ENCODE results near the gene VPS33B.

VPS33B gene

GRCh38 chr15:90967206-90967605 lies 55.2 kb downstream of the VPS33B start:
- TF ChIP-seq, protein P1, sequence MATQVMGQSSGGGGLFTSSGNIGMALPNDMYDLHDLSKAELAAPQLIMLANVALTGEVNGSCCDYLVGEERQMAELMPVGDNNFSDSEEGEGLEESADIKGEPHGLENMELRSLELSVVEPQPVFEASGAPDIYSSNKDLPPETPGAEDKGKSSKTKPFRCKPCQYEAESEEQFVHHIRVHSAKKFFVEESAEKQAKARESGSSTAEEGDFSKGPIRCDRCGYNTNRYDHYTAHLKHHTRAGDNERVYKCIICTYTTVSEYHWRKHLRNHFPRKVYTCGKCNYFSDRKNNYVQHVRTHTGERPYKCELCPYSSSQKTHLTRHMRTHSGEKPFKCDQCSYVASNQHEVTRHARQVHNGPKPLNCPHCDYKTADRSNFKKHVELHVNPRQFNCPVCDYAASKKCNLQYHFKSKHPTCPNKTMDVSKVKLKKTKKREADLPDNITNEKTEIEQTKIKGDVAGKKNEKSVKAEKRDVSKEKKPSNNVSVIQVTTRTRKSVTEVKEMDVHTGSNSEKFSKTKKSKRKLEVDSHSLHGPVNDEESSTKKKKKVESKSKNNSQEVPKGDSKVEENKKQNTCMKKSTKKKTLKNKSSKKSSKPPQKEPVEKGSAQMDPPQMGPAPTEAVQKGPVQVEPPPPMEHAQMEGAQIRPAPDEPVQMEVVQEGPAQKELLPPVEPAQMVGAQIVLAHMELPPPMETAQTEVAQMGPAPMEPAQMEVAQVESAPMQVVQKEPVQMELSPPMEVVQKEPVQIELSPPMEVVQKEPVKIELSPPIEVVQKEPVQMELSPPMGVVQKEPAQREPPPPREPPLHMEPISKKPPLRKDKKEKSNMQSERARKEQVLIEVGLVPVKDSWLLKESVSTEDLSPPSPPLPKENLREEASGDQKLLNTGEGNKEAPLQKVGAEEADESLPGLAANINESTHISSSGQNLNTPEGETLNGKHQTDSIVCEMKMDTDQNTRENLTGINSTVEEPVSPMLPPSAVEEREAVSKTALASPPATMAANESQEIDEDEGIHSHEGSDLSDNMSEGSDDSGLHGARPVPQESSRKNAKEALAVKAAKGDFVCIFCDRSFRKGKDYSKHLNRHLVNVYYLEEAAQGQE (IDR thresholded peaks at IDR 0.05; ENCODE audit: insufficient read depth in 1 of 2, low read depth in 2 of 2, low read length in 2 of 2): no peak
- TF ChIP-seq SIN3A (IDR thresholded peaks at IDR 0.05; ENCODE audit: borderline replicate concordance, insufficient read depth, low read length): no peak
- no peak for TF ChIP-seq TAF1 (IDR thresholded peaks at IDR 0.05; ENCODE audit: borderline replicate concordance, insufficient read depth, low read length)
- TF ChIP-seq FOXP2 (optimal IDR thresholded peaks at IDR 0.05; ENCODE audit: borderline replicate concordance, extremely low read depth, extremely low read length, insufficient read depth): no peak
- no peak for TF ChIP-seq POLR2AphosphoS5 (IDR thresholded peaks at IDR 0.05; ENCODE audit: low read depth, low read length)

- TF ChIP-seq POLR2AphosphoS5 (IDR thresholded peaks at IDR 0.05; ENCODE audit: low read depth, low read length): no peak
- no peak for TF ChIP-seq TAF1 (IDR thresholded peaks at IDR 0.05; ENCODE audit: borderline replicate concordance, insufficient read depth, low read length)
- no peak for TF ChIP-seq FOXP2 (optimal IDR thresholded peaks at IDR 0.05; ENCODE audit: borderline replicate concordance, extremely low read depth, extremely low read length, insufficient read depth)
- no peak for TF ChIP-seq SIN3A (IDR thresholded peaks at IDR 0.05; ENCODE audit: borderline replicate concordance, insufficient read depth, low read length)
- TF ChIP-seq, protein P1 (IDR thresholded peaks at IDR 0.05; ENCODE audit: insufficient read depth in 1 of 2, low read depth in 2 of 2, low read length in 2 of 2): no peak
Observed at GRCh38 chr15:90966262-90966661, 56.1 kb downstream of the VPS33B start.

DNA sequence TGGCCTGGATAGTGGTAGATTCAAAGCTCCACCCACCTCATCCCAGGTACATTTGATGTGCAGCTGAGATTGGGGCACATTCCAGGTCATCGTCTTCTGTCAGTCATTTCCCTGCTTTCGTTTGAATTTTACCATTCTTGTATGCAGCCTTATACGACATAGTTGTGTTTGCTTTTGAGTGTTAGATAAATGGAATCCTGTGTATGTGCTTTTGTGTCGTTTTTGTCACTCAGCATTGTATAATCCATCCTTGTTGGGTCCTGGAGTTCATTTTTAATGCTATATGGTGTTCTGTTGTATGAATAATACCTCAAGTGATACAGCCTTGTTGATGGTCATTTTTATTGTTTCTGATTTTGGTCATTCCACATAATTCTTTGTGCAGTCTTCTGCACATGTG lies 60.4 kb downstream of the VPS33B start:
- TF ChIP-seq SIN3A (IDR thresholded peaks at IDR 0.05; ENCODE audit: borderline replicate concordance, insufficient read depth, low read length) (no peak), POLR2AphosphoS5 (IDR thresholded peaks at IDR 0.05; ENCODE audit: low read depth, low read length) (0 out of 2 replicates have a peak, but pooled peaks have one; percentile 47)
- TF ChIP-seq, protein P1 (IDR thresholded peaks at IDR 0.05; ENCODE audit: insufficient read depth in 1 of 2, low read depth in 2 of 2, low read length in 2 of 2): no peak

DNA sequence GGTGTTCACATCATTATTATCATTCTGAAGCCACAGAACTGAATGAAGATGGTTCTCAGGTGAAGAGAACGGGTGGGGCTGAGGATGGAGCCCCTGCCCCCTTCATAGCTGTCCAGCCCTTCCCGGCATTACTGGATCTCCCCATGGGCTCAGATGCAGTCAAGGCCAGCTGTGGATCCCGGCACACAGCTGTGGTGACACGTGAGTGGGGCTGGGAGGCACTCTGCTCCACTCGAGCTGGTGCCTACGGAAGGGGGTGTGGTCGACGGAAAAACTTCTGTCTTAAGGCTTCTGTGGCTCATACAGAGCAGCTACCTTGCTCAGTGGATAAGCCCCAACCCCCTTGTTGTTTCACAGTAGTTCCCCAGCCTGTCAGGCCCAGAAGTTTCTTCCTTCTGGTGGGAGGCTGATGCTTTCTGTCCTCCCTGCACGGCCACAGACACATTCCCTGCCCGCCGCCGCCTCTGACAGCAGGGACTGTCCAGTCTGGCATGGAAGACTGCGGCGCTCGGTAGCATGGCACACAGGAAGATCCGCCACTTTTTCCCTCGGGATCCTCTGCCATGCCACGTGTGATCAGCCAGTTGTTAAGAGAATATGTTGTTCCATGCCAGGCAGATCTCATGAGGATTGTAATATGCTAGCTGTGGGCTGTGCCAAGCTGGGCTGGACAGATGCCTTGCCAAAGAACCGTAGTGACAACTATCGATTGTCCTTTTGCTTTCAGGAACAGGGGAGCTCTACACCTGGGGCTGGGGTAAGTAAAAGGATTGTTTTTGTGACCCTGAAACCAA lies 61.9 kb downstream of the VPS33B start:
- TF ChIP-seq TAF1 (IDR thresholded peaks at IDR 0.05; ENCODE audit: borderline replicate concordance, insufficient read depth, low read length): no peak
- TF ChIP-seq POLR2AphosphoS5 (IDR thresholded peaks at IDR 0.05; ENCODE audit: low read depth, low read length): no peak

- TF ChIP-seq, protein P1 (IDR thresholded peaks at IDR 0.05; ENCODE audit: insufficient read depth in 1 of 2, low read depth in 2 of 2, low read length in 2 of 2): no peak
- TF ChIP-seq SIN3A (IDR thresholded peaks at IDR 0.05; ENCODE audit: borderline replicate concordance, insufficient read depth, low read length): no peak
- TF ChIP-seq FOXP2 (optimal IDR thresholded peaks at IDR 0.05; ENCODE audit: borderline replicate concordance, extremely low read depth, extremely low read length, insufficient read depth): no peak
- TF ChIP-seq TAF1 (IDR thresholded peaks at IDR 0.05; ENCODE audit: borderline replicate concordance, insufficient read depth, low read length): no peak
- no peak for TF ChIP-seq POLR2AphosphoS5 (IDR thresholded peaks at IDR 0.05; ENCODE audit: low read depth, low read length)
Observed at GRCh38 chr15:90959894-90960293, 62.5 kb downstream of the VPS33B start.
